Measurements from ENCODE around the gene P2RY10. TPM values are rescaled to one million over a fixed set of nuclear protein-coding genes. Genes with fewer than 3 reads are reported as not detected.

Gene P2RY10
- total and polyA plus RNA-seq, 4 donors = 0.14 to 6.3 (median 1.0) TPM

- no peak for ATAC-seq (ENCODE audit: insufficient read depth, low FRiP score)
- H3K9me3 ChIP-seq (ENCODE audit: control insufficient read depth in 4 of 4, insufficient read depth in 3 of 4, low read length in 3 of 4) = peaks cover 0 to 11% (median 0%) of the 10 kb centered on the region in 4 donors
- TF ChIP-seq CTCF (IDR thresholded peaks at IDR 0.05; ENCODE audit: control extremely low read depth, extremely low read depth) = no peak
- DNase-seq = peak in 2 of 3 donors; percentile 0 to 12
- no peak overlapping the region for H3K4me3 ChIP-seq
- no peaks in the 10 kb centered on the region for H3K36me3 ChIP-seq (ENCODE audit: control insufficient read depth in 4 of 4, insufficient read depth in 4 of 4, low read length in 4 of 4)
- H3K27ac ChIP-seq (ENCODE audit: low read depth in 1 of 2, low read length in 1 of 2) = no peak overlapping the region
- H3K4me1 ChIP-seq (ENCODE audit: control insufficient read depth in 5 of 5, insufficient read depth in 5 of 5, low read length in 5 of 5) = no peaks in the 10 kb centered on the region
- no peaks in the 10 kb centered on the region for H3K27me3 ChIP-seq (ENCODE audit: control insufficient read depth in 3 of 3, insufficient read depth in 3 of 3, low read length in 2 of 3)
- H3K9ac ChIP-seq (ENCODE audit: insufficient read depth in 1 of 2, low read length in 2 of 2) = no peak overlapping the region
- 34 to 59% methylated on average over 1 of the region's 1 CpG for WGBS, 2 donors
Observed at GRCh38 chrX:78931814-78932213, 13.4 kb upstream of the P2RY10 start.

GRCh38 chrX:78934866-78935265 lies 10.3 kb upstream of the P2RY10 start:
- Histone ChIP-seq H3K27ac (ENCODE audit: low read depth in 1 of 2, low read length in 1 of 2) (no peak overlapping the region), H3K36me3 (ENCODE audit: control insufficient read depth in 4 of 4, insufficient read depth in 4 of 4, low read length in 4 of 4) (no peaks in the 10 kb centered on the region), H3K4me3 (no peak overlapping the region), H3K9ac (ENCODE audit: insufficient read depth in 1 of 2, low read length in 2 of 2) (no peak overlapping the region), H3K9me3 (ENCODE audit: control insufficient read depth in 4 of 4, insufficient read depth in 3 of 4, low read length in 3 of 4) (peaks cover 0 to 4% (median 0%) of the 10 kb centered on the region in 4 donors), H3K4me1 (ENCODE audit: control insufficient read depth in 5 of 5, insufficient read depth in 5 of 5, low read length in 5 of 5) (no peaks in the 10 kb centered on the region), H3K27me3 (ENCODE audit: control insufficient read depth in 3 of 3, insufficient read depth in 3 of 3, low read length in 2 of 3) (no peaks in the 10 kb centered on the region)
- ATAC-seq (ENCODE audit: insufficient read depth, low FRiP score) (no peak), DNase-seq (no peak)
- WGBS, 2 donors = 85 to 100% methylated on average over 5 to 7 of the region's 7 CpGs
- no peak for TF ChIP-seq CTCF (IDR thresholded peaks at IDR 0.05; ENCODE audit: control extremely low read depth, extremely low read depth)

- ATAC-seq (ENCODE audit: insufficient read depth, low FRiP score) (no peak), DNase-seq (no peak)
- H3K4me1 ChIP-seq (ENCODE audit: control insufficient read depth in 5 of 5, insufficient read depth in 5 of 5, low read length in 5 of 5) = no peaks in the 10 kb centered on the region
- H3K9me3 ChIP-seq (ENCODE audit: control insufficient read depth in 4 of 4, insufficient read depth in 3 of 4, low read length in 3 of 4) = no peaks in the 10 kb centered on the region
- no peak for TF ChIP-seq CTCF (IDR thresholded peaks at IDR 0.05; ENCODE audit: control extremely low read depth, extremely low read depth)
- WGBS, 2 donors = 59 to 83% methylated on average over 3 of the region's 3 CpGs
- no peaks in the 10 kb centered on the region for H3K36me3 ChIP-seq (ENCODE audit: control insufficient read depth in 4 of 4, insufficient read depth in 4 of 4, low read length in 4 of 4)
- H3K27ac ChIP-seq (ENCODE audit: low read depth in 1 of 2, low read length in 1 of 2) = no peak overlapping the region
- no peak overlapping the region for H3K9ac ChIP-seq (ENCODE audit: insufficient read depth in 1 of 2, low read length in 2 of 2)
- no peaks in the 10 kb centered on the region for H3K27me3 ChIP-seq (ENCODE audit: control insufficient read depth in 3 of 3, insufficient read depth in 3 of 3, low read length in 2 of 3)
- H3K4me3 ChIP-seq = no peak overlapping the region
Observed at GRCh38 chrX:78944351-78944750, 840 bp upstream of the P2RY10 start.
